Measurements from ENCODE around the gene NACC2.
"Not testable (repeated sequence)": the region's sequence is repeated elsewhere in the genome, so short reads cannot be mapped to it uniquely, and the experiment has no call there.

Gene NACC2

GRCh38 chr9:136050266-136050700, 44.8 kb downstream of the NACC2 start:
- no peaks in the 10 kb centered on the region for H3K36me3 Mint-ChIP-seq
- H3K27ac Mint-ChIP-seq = no peak overlapping the region
- H3K4me1 Mint-ChIP-seq = peaks cover 4% of the 10 kb centered on the region
- H3K27me3 Mint-ChIP-seq = peaks cover 58% of the 10 kb centered on the region
- no peaks in the 10 kb centered on the region for H3K9me3 Mint-ChIP-seq
- H3K4me3 Mint-ChIP-seq = no peak overlapping the region
- CTCF ChIA-PET = no interaction called here
- DNase-seq = no peak

- CTCF ChIA-PET = no interaction called here
- Mint-ChIP-seq H3K9me3 (no peaks in the 10 kb centered on the region), H3K4me3 (no peak overlapping the region)
Measured at GRCh38 chr9:136049491-136050265, 45.4 kb downstream of the NACC2 start.

GRCh38 chr9:136048560-136049411, 46.3 kb downstream of the NACC2 start:
- Mint-ChIP-seq H3K4me1 (peaks cover 4% of the 10 kb centered on the region), H3K4me3 (no peak overlapping the region), H3K9me3 (no peaks in the 10 kb centered on the region), H3K27me3 (peaks cover 48% of the 10 kb centered on the region), H3K36me3 (no peaks in the 10 kb centered on the region), H3K27ac (no peak overlapping the region)
- DNase-seq = no peak
- CTCF ChIA-PET = no interaction called here

More at GRCh38 chr9:136049491-136050265, 45.4 kb downstream of the NACC2 start:
- Mint-ChIP-seq H3K27me3 (peaks cover 57% of the 10 kb centered on the region), H3K27ac (no peak overlapping the region), H3K4me1 (peaks cover 4% of the 10 kb centered on the region), H3K36me3 (no peaks in the 10 kb centered on the region)
- no peak for DNase-seq

- Mint-ChIP-seq H3K27ac (no peak overlapping the region), H3K36me3 (no peaks in the 10 kb centered on the region), H3K27me3 (peaks cover 40% of the 10 kb centered on the region), H3K9me3 (no peaks in the 10 kb centered on the region), H3K4me3 (no peak overlapping the region), H3K4me1 (peaks cover 4% of the 10 kb centered on the region)
- no peak for DNase-seq
- CTCF ChIA-PET = no interaction called here
Measured at GRCh38 chr9:136047775-136048559, 47.1 kb downstream of the NACC2 start.

- no peak overlapping the region for H3K27ac Mint-ChIP-seq
- peaks cover 33% of the 10 kb centered on the region for H3K27me3 Mint-ChIP-seq
- H3K36me3 Mint-ChIP-seq = no peaks in the 10 kb centered on the region
- H3K4me3 Mint-ChIP-seq = no peak overlapping the region
- peaks cover 4% of the 10 kb centered on the region for H3K4me1 Mint-ChIP-seq
- CTCF ChIA-PET = no interaction called here
- H3K9me3 Mint-ChIP-seq = no peaks in the 10 kb centered on the region
- no peak for DNase-seq
Measured at GRCh38 chr9:136047076-136047774, 47.9 kb downstream of the NACC2 start.

GRCh38 chr9:136046554-136046920, 48.6 kb downstream of the NACC2 start:
- Mint-ChIP-seq H3K9me3 (no peaks in the 10 kb centered on the region), H3K27me3 (peaks cover 26% of the 10 kb centered on the region), H3K4me1 (no peaks in the 10 kb centered on the region), H3K27ac (no peak overlapping the region), H3K4me3 (no peak overlapping the region), H3K36me3 (no peaks in the 10 kb centered on the region)
- DNase-seq = no peak
- CTCF ChIA-PET = no interaction called here

GRCh38 chr9:136045595-136046553, 49.2 kb downstream of the NACC2 start:
- Mint-ChIP-seq H3K4me1 (no peaks in the 10 kb centered on the region), H3K27ac (no peak overlapping the region), H3K36me3 (no peaks in the 10 kb centered on the region), H3K4me3 (no peak overlapping the region), H3K9me3 (no peaks in the 10 kb centered on the region), H3K27me3 (peaks cover 21% of the 10 kb centered on the region)
- no peak for DNase-seq
- CTCF ChIA-PET = no interaction called here

GRCh38 chr9:136044971-136045594, 50.0 kb downstream of the NACC2 start:
- Mint-ChIP-seq H3K27ac (no peak overlapping the region), H3K9me3 (no peaks in the 10 kb centered on the region), H3K4me1 (no peaks in the 10 kb centered on the region), H3K4me3 (no peak overlapping the region), H3K27me3 (peaks cover 15% of the 10 kb centered on the region), H3K36me3 (no peaks in the 10 kb centered on the region)
- DNase-seq = no peak
- CTCF ChIA-PET = no interaction called here

GRCh38 chr9:136044207-136044970, 50.7 kb downstream of the NACC2 start:
- H3K36me3 Mint-ChIP-seq = no peaks in the 10 kb centered on the region
- peaks cover 5% of the 10 kb centered on the region for H3K9me3 Mint-ChIP-seq
- no peak overlapping the region for H3K4me3 Mint-ChIP-seq
- DNase-seq = no peak
- CTCF ChIA-PET = no interaction called here
- no peak overlapping the region for H3K27ac Mint-ChIP-seq
- H3K27me3 Mint-ChIP-seq = peaks cover 11% of the 10 kb centered on the region
- no peaks in the 10 kb centered on the region for H3K4me1 Mint-ChIP-seq

- Mint-ChIP-seq H3K27me3 (peaks cover 4% of the 10 kb centered on the region), H3K4me3 (no peak overlapping the region), H3K4me1 (no peaks in the 10 kb centered on the region), H3K9me3 (peaks cover 12% of the 10 kb centered on the region), H3K27ac (no peak overlapping the region), H3K36me3 (peaks cover 3% of the 10 kb centered on the region)
- no peak for DNase-seq
- CTCF ChIA-PET = interaction anchor here (0.7 kb wide), 1 partner anchor 20 kb away, joined by 3 read pairs; no protein-coding TSS in a partner anchor
Measured at GRCh38 chr9:136043441-136043991, 51.6 kb downstream of the NACC2 start.

GRCh38 chr9:136042541-136042940, 52.5 kb downstream of the NACC2 start:
- CTCF ChIA-PET = no interaction called here
- Mint-ChIP-seq H3K27ac (no peak overlapping the region), H3K36me3 (peaks cover 6% of the 10 kb centered on the region), H3K27me3 (peaks cover 4% of the 10 kb centered on the region), H3K4me3 (no peak overlapping the region), H3K4me1 (no peaks in the 10 kb centered on the region), H3K9me3 (peaks cover 16% of the 10 kb centered on the region)
- DNase-seq = no peak

- H3K4me1 Mint-ChIP-seq, H3K27ac Mint-ChIP-seq, H3K4me3 Mint-ChIP-seq, H3K27me3 Mint-ChIP-seq, CTCF ChIA-PET, H3K36me3 Mint-ChIP-seq, DNase-seq: not testable (repeated sequence)
- peaks cover 22% of the 10 kb centered on the region for H3K9me3 Mint-ChIP-seq
Measured at GRCh38 chr9:136040848-136041247, 54.2 kb downstream of the NACC2 start.
